Measurements from ENCODE around the gene ZSCAN31. TPM values are rescaled to one million over a fixed set of nuclear protein-coding genes. Genes with fewer than 3 reads are reported as not detected.

Gene ZSCAN31
- total and polyA plus RNA-seq, 10 of the 15 experiments (the other 5 are each of a cell fraction or from before 2014, with no cell fraction given) = 1.6 to 5.2 (median 2.9) TPM

DNA sequence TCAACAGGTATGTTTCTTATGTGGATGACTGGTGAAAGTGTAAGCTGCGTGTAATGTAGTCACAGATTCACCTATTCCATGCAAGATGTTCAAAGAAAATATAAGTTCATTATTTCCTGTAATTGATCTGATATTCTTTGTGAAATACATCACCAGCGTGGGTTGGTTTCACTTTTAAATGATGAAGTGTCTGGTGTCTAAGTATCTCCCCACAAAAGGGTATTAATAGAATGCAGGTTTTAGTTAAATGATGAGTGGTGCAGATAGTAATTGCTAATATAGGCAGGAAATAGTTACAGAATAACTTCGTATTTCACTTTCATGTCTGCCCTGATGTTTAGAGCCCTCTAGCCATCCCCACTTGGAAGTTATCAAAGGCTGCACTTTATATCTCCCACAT lies 32.4 kb downstream of the ZSCAN31 start:
- CTCF ChIA-PET = interaction anchor here (0.7 kb wide), 1 partner anchor 128 kb away, joined by 3 read pairs; no protein-coding TSS in a partner anchor
- no peak overlapping the region; the same call in 1 of the 2 replicates for H2AFZ ChIP-seq (ENCODE audit: control insufficient read depth, low read depth, low read length)
- DNase-seq (ENCODE audit: low read depth, low spot score) (no peak), ATAC-seq (peak; percentile 93), FAIRE-seq (peak; percentile 69)
- H3K27ac ChIP-seq (ENCODE audit: control insufficient read depth, insufficient read depth) = no peak overlapping the region
- POLR2A ChIA-PET = no interaction called here
- no peaks in the 10 kb centered on the region for H3K36me3 ChIP-seq (ENCODE audit: control insufficient read depth in 2 of 2, insufficient read depth in 2 of 2, low read length in 1 of 2)
- in situ Hi-C loops (cut with MboI) = no loop called here
- H3K79me2 ChIP-seq (ENCODE audit: control insufficient read depth, insufficient read depth, low read length) = no peaks in the 10 kb centered on the region
- H3K27me3 ChIP-seq (replicated peaks in 1 of 2; ENCODE audit: control insufficient read depth in 2 of 2, insufficient read depth in 2 of 2, low read length in 1 of 2) = no peaks in the 10 kb centered on the region
- H3K4me1 ChIP-seq (ENCODE audit: control insufficient read depth, insufficient read depth, low read length) = peaks cover 11% of the 10 kb centered on the region
- no peaks in the 10 kb centered on the region for H4K20me1 ChIP-seq (ENCODE audit: control insufficient read depth, insufficient read depth)
- H3K4me2 ChIP-seq (ENCODE audit: control insufficient read depth, insufficient read depth) = peak overlapping the region; percentile 34; the same call in 1 of the 2 replicates
- H3K9ac ChIP-seq (ENCODE audit: control insufficient read depth, insufficient read depth, low read length) = no peak overlapping the region
- no peaks in the 10 kb centered on the region for H3K9me3 ChIP-seq (replicated peaks; ENCODE audit: control insufficient read depth, insufficient read depth, low read length)
- WGBS (ENCODE audit: insufficient coverage, insufficient replicate concordance, low lambda C conversion rate, missing lambda C conversion rate) = 0% methylated on average over 3 of the region's 3 CpGs
- RAD21 ChIA-PET (ENCODE audit: unreplicated experiment) = no interaction called here
- H3K4me3 ChIP-seq = no peak overlapping the region
- BruUV-seq (replicated peaks) = no TSS peak
- intact Hi-C loops (cut with micrococcal nuclease; ENCODE audit: unreplicated experiment) = no loop called here
- SMC1A ChIA-PET (ENCODE audit: uncharacterized antibody, unreplicated experiment) = no interaction called here
- no peak for TF ChIP-seq EGR1 (IDR thresholded peaks at IDR 0.05; ENCODE audit: borderline replicate concordance in 1 of 2, low read depth in 2 of 2, low read length in 2 of 2)
- no peak for TF ChIP-seq CBX5 (IDR thresholded peaks at IDR 0.05; ENCODE audit: low read depth)
- no peak for TF ChIP-seq MXI1 (IDR thresholded peaks at IDR 0.05; ENCODE audit: low read depth, low read length)
- peak; percentile 79; the same call in 1 of the 3 replicates for TF ChIP-seq POU2F2 (IDR thresholded peaks at IDR 0.05; ENCODE audit: borderline replicate concordance, low read depth, low read length)
- TF ChIP-seq, protein P1, sequence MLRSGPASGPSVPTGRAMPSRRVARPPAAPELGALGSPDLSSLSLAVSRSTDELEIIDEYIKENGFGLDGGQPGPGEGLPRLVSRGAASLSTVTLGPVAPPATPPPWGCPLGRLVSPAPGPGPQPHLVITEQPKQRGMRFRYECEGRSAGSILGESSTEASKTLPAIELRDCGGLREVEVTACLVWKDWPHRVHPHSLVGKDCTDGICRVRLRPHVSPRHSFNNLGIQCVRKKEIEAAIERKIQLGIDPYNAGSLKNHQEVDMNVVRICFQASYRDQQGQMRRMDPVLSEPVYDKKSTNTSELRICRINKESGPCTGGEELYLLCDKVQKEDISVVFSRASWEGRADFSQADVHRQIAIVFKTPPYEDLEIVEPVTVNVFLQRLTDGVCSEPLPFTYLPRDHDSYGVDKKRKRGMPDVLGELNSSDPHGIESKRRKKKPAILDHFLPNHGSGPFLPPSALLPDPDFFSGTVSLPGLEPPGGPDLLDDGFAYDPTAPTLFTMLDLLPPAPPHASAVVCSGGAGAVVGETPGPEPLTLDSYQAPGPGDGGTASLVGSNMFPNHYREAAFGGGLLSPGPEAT (IDR thresholded peaks at IDR 0.05; ENCODE audit: low read depth) = no peak
- TF ChIP-seq TCF12 (IDR thresholded peaks at IDR 0.05; ENCODE audit: low read depth, low read length) = no peak
- no peak for TF ChIP-seq ZNF24 (IDR thresholded peaks at IDR 0.05)
- no peak for TF ChIP-seq POLR2AphosphoS2 (IDR thresholded peaks at IDR 0.05; ENCODE audit: low read depth, low read length)
- TF ChIP-seq MTA2 (IDR thresholded peaks at IDR 0.05; ENCODE audit: low read depth) = peak; percentile 61
- TF ChIP-seq IKZF1 (conservative IDR thresholded peaks at IDR 0.05) = 0 out of 2 replicates have a peak, but pooled peaks have one; percentile 11
- no peak for TF ChIP-seq LARP7 (IDR thresholded peaks at IDR 0.05)
- TF ChIP-seq KAT2A (conservative IDR thresholded peaks at IDR 0.05; ENCODE audit: control insufficient read depth, low read depth, low read length) = no peak
- peak; percentile 70; the same call in 1 of the 2 replicates for TF ChIP-seq RUNX3 (IDR thresholded peaks at IDR 0.05; ENCODE audit: low read length)
- no peak for TF ChIP-seq POLR2A (IDR thresholded peaks at IDR 0.05; ENCODE audit: low read depth, low read length)
- TF ChIP-seq, protein P2, sequence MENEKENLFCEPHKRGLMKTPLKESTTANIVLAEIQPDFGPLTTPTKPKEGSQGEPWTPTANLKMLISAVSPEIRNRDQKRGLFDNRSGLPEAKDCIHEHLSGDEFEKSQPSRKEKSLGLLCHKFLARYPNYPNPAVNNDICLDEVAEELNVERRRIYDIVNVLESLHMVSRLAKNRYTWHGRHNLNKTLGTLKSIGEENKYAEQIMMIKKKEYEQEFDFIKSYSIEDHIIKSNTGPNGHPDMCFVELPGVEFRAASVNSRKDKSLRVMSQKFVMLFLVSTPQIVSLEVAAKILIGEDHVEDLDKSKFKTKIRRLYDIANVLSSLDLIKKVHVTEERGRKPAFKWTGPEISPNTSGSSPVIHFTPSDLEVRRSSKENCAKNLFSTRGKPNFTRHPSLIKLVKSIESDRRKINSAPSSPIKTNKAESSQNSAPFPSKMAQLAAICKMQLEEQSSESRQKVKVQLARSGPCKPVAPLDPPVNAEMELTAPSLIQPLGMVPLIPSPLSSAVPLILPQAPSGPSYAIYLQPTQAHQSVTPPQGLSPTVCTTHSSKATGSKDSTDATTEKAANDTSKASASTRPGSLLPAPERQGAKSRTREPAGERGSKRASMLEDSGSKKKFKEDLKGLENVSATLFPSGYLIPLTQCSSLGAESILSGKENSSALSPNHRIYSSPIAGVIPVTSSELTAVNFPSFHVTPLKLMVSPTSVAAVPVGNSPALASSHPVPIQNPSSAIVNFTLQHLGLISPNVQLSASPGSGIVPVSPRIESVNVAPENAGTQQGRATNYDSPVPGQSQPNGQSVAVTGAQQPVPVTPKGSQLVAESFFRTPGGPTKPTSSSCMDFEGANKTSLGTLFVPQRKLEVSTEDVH (IDR thresholded peaks at IDR 0.05; ENCODE audit: low read depth, partially characterized antibody) = no peak
- no peak for TF ChIP-seq SP1 (IDR thresholded peaks at IDR 0.05; ENCODE audit: low read depth, low read length)
- TF ChIP-seq, protein P3, sequence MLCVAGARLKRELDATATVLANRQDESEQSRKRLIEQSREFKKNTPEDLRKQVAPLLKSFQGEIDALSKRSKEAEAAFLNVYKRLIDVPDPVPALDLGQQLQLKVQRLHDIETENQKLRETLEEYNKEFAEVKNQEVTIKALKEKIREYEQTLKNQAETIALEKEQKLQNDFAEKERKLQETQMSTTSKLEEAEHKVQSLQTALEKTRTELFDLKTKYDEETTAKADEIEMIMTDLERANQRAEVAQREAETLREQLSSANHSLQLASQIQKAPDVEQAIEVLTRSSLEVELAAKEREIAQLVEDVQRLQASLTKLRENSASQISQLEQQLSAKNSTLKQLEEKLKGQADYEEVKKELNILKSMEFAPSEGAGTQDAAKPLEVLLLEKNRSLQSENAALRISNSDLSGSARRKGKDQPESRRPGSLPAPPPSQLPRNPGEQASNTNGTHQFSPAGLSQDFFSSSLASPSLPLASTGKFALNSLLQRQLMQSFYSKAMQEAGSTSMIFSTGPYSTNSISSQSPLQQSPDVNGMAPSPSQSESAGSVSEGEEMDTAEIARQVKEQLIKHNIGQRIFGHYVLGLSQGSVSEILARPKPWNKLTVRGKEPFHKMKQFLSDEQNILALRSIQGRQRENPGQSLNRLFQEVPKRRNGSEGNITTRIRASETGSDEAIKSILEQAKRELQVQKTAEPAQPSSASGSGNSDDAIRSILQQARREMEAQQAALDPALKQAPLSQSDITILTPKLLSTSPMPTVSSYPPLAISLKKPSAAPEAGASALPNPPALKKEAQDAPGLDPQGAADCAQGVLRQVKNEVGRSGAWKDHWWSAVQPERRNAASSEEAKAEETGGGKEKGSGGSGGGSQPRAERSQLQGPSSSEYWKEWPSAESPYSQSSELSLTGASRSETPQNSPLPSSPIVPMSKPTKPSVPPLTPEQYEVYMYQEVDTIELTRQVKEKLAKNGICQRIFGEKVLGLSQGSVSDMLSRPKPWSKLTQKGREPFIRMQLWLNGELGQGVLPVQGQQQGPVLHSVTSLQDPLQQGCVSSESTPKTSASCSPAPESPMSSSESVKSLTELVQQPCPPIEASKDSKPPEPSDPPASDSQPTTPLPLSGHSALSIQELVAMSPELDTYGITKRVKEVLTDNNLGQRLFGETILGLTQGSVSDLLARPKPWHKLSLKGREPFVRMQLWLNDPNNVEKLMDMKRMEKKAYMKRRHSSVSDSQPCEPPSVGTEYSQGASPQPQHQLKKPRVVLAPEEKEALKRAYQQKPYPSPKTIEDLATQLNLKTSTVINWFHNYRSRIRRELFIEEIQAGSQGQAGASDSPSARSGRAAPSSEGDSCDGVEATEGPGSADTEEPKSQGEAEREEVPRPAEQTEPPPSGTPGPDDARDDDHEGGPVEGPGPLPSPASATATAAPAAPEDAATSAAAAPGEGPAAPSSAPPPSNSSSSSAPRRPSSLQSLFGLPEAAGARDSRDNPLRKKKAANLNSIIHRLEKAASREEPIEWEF (IDR thresholded peaks at IDR 0.05; ENCODE audit: insufficient replicate concordance, low read depth, low read length) = peak; percentile 59

Data from GM12878 (cell line).